Activated T-helper 1 cell treated with anti-CD3 and anti-CD28 coated beads, Interleukin-2, amount 50 U/mL, for 16 hours (primary cell): Measurements from ENCODE around the gene AKAP13.
A peak's percentile ranks its signal among the peaks of the same experiment; 100 is the strongest.
"Not testable (repeated sequence)": the region's sequence is repeated elsewhere in the genome, so short reads cannot be mapped to it uniquely, and the experiment has no call there.

Experiments
- DNase-seq, 2 donors: peaks; one replicate each; pipeline ENCODE4 v3.0.0-alpha.2; 2020; ENCODE audit warnings: low read depth in 1 of 2, low spot score in 1 of 2

Gene AKAP13

DNA sequence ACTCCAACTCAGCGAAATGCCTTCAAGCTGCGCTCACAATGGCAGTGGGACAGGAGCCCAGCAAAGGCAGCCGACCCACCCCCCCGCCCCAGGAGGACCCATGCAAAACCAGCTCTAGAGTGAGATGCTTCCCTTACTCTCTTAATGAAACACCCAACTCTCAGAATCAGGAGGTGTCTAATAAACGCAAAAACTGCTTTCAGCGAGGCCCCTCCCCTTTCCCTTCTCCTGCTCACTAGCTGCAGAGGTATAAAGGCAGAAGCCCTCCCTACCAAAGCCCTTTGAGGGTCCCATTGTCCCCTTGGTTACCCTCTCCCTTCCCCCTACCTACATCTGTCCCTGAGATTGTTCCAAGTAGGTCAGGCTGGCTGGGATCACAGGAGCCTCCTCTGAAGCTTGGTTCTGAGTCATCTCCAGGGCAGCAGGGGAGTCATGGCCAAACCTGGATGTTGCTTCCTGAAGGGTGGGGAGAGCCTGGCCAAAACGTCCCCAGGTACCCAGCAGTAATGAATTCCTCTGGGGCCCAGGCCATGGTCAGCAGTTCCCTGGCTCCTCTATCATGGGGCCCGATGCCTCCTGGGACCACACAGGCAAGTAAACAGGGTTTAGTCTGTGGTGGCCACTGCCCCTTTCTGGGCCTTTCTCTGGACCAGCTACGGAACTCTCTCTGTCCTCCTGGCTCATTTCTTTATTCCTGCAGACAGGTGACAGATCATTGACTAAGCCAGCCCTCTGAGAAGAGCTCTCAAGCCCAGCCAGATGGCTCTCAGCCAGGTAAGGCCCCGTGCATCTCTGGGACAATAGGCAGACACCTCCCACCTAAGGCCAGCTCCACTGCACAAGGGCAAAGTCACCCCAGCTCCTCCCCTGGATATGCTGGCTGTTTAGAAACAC lies 405.7 kb downstream of the AKAP13 start:
- no peak for DNase-seq

DNA sequence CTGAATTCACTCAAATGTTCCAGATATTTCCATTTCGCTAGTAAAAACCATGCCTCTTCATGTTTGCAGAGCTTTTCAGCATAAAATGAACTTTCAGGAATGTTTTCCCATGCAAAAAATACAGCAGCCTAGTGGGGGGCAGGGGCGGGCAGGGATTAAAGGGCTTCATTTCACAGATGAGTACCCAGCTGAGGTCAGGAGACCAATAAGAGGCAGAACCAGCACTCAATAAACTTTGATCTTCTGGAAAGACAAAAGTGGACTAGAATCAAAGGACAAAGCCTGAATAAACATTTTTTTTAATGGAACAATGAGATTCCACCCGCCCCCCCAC lies 406.3 kb downstream of the AKAP13 start:
- no peak for DNase-seq

DNA sequence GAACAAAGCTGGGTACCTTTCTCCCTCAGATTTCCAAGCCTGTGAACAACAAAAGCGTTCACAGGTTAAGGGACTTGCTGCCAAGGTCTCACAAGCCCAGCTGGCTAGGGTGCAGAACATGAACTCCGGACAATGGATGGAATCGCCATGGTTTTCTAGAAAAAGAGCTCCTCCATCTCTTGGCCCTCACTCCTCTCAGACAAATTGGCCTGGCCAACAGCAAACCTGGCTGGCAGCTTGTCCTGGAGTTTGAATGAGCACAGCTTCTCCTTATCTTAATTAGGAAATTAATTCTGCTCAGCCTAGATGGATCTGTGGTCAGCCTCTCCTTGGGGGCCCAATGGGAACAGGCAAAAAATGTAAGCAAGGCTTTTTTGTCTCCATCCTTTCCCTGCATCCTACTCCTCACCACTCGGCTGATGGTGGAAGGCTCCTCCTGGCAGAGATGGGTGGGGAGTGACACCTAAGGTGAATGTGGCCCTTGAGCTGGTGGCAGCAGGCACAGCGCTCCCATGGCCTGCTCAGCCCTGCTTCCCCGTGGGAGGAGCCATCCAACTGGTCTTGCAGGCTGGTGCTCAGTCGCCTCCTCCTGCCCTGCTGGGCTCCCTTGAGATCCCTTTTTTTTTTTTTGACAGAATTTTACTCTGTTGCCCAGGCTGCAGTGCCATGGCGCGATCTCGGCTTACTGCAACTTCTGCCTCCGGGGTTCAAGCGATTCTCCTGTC lies 408.5 kb downstream of the AKAP13 start:
- no peak for DNase-seq

DNA sequence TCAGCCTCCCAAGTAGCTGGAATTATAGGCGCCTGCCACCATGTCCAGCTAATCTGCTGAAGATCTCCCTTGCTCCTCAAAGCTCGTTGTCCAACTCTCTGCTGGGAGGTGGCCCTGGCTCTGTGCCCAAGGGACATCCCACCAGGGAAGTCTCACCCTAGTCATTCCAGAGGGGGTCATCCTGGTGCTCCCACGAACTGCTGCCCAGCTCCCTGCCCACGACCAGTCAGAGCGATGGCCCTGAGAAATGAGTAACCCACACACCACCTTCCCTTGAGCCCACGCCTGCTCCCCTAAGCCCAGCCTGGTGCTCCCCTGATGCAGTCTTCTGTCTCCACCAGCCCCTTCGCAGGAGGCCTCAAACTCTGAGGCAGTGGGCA lies 409.1 kb downstream of the AKAP13 start:
- no peak for DNase-seq

DNA sequence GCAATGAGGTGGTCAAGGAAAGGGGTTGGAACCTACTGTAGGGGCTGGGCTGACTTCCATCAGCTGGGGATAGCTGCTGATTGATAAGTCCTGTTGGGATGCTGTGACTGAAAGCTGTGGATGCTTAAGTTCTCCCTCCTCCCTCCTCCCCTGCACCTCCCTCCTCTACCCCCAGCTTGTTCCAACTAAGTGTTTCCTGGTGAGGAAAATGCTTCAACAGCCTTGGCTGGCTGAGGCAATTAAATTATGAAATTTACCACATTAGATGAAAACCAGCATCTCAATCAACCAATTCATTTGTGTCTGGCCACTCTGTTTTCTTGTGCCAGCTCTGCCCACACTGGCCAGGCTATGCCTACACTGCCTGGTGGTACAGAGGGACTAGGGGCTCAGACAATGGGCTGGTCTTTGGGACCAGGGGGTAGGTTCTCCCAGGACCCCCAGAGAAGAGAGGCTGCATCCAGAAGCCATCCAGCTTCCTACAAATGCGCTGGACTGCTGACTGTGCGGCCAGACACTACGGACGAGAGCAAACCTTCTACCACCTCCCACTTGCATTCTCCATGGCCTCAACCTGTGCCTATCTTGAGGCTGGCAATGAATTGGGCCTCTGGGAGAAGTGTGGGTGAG lies 411.8 kb downstream of the AKAP13 start:
- DNase-seq = no peak

DNA sequence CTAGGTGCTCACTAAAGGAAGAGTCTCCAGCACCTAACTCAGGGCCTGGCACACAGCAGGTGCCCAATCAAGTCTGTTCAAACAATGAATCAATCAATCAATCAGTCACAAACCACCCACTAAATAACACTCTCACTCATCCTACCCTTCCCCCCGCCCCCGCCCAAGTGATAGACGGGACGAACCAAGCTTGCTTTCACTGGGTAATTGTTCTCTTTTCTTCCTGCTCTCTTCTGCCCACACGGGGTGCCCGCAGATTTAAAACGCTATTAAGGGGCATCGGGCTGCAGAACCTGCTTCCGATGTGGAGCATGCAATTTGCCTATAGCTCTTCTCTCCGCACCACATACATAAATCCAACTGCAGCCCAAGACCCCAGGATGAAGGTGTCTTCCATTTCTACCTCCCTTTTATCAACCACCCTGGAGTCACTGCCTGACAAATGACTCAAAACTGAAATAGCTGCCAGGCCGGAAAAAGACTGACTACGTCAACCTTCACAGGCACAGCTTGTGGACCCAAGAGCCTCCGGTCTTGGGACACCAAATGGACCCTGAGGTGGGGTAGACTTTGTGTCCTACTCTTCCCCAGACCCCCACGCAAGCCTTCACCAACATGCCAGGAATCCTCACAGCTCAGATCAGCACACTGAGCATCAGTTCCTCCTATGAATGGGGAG lies 412.6 kb downstream of the AKAP13 start:
- no peak for DNase-seq

DNA sequence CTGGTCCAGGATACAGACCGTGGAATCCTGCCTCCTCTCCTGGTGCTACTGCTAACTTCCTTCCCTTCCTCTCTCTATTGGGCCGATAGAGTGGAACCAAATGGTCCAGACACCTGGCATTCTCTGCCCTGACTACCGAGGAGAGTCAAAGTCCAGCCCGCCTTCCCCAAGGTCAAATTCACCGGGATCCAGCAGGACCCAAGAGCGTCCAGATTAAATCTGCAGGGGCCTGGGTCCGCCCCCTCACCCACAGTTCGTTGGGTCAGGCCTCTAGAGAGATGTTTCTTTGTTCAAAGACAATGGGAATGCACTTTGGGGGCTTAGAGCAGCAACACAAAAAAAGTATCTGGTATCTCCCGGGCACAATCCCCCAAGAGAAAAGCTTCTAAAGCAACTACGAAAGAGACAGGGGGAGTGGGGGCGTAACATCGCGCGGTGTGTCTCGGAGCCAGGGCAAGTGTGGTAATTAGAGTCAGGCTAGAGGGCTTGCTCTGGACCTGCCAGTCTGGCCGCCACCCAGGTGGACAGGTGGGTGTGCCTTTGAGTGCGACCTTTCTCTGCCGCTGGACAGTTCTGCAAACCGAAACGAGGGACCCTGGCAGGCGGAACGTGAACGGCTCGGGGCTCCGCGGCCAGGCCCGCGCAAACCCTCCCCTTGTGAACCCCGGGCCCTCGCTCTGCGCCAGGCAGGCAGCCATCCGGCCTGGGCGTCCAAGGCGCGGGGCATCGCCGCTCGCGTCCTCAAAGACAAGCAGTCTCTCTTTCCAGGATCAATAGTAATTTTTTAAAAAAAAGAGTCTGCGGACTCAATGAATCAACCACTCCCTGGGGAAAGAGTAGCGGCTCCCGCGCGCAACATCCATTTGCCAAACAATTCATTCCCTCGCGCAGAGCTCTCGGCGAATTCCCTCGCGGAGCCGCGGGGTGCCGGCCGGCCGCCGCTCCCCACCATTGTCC lies 413.5 kb downstream of the AKAP13 start:
- DNase-seq = peak in 1 of 2 donors; percentile 21

DNA sequence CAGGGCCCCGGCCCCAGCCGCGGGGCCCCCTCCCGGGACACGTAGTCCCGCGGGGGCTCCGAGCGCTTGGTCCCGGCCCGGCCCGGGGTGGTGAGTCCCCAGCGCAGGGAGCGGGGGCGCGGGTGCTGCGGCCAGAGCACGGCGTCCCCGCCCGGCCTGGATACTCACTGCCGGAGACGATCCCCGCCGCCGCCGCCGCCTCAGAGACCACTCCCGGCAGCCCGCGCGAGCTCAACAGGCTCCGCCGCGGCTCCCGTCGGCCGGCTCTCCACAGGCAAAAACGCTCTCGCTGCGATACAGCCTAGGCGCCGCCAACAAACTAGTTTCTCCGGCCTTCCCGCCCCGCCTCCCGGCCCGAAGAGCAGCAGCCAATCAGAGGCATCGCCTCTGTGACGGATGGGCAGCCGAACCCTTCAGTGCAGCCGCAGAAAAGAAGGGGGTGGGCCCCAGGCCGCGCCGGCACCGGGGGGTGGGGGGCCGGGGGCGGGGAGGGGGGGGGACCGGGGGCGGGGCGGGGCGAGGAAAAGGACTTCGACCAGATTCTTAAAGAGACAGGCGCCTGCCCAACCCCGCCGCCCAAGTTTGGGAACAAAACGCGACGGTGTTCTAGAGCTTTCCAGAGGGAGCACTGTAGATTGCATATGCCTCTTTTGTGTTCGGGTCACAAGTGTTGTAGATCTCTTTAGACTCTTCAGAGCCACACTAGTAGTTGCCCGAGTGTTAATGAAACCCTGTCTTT lies 414.4 kb downstream of the AKAP13 start, which contains the start of gene KLHL25:
TSS of gene KLHL25 (minus strand) at position 328 of the 739 bp plus-strand sequence. CDS start 25,115 bp downstream, outside the sequence.
- peak; percentile 80 to 87 for DNase-seq

DNA sequence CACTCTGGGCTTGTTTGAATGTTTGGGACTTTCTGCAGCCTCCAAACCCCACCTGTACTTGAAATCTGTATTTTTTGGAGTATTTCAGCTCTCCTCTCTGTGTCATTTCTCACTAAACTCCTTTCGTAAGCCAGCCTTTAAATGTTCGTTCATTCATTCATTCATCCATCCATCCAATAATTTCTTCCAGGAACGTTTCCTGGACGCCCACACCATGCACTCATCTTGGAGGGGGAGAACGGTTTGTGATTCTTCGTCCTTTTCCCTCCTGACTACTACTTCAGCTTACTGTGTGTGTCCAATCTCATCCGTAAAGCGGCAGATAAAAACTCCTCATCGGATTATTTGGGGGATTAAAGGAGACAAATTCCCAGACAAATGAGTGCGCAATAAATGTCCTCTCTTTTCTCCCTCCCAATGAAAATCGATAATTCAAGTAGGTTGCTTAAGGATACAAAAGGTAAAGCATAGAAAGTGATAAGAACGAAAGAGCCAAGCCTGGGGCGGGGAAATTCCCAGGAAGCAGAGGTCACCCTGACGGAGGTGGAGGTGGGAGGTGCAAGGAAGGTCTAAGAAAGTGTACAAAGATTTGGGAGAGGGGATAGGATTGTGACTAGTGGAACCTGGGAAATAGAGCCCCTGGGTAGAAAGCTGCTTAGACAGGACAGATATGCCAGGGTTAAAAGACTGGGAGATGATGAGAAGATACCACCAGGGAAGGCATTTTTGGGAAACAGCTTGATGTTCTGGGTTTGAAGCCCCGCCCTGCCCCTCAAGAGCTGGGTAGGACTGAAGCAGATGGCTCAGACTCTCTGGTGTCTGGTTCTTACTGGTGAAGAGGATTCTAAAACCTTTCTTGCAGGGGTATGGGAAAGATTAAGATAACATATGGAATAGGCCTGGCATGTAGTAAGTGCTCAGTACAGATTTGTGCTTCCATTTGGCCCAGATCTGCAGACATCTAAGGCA lies 415.2 kb downstream of the AKAP13 start:
- no peak for DNase-seq

DNA sequence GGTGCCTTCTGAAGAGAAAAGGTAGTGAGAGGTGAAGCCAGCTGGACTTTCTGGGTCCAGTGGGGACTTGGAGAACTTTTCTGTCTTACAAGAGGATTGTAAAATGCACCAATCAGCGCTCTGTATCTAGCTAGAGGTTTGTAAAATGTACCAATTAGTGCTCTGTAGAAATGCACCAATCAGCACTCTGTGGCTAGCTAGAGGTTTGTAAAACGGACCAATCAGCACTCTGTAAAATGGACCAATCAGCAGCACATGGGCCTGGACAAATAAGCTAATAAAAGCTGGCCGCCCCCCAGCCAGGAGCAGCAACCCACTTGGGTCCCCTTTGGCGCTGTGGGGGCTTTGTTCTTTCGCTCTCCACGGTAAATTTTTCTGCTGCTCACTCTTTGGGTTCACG lies 416.0 kb downstream of the AKAP13 start:
- DNase-seq = not testable (repeated sequence)
